ENCODE results near the gene ZNF426. TPM values are rescaled to one million over a fixed set of nuclear protein-coding genes. Genes with fewer than 3 reads are reported as not detected.

The ZNF426 gene
- total and polyA plus RNA-seq, 2 of the 13 experiments (the other 11 are each of a cell fraction or from before 2014, with no cell fraction given), result 3.8 to 14.9 TPM

- TF ChIP-seq TRIM22 (IDR thresholded peaks at IDR 0.05) (no peak), NFE2L2 (IDR thresholded peaks at IDR 0.05; ENCODE audit: low read length) (no peak), SETDB1 (CRISPR knock-in tag; IDR thresholded peaks at IDR 0.05; ENCODE audit: borderline replicate concordance) (no peak), ZNF367 (CRISPR knock-in tag; IDR thresholded peaks at IDR 0.05; ENCODE audit: borderline replicate concordance) (no peak), MBNL3 (CRISPR knock-in tag; conservative IDR thresholded peaks at IDR 0.05) (no peak), NONO (IDR thresholded peaks at IDR 0.05) (no peak), NONO (CRISPR knock-in tag; conservative IDR thresholded peaks at IDR 0.05) (peak; percentile 82), NR2F6 (IDR thresholded peaks at IDR 0.05) (no peak), NR2F6 (CRISPR knock-in tag; IDR thresholded peaks at IDR 0.05) (no peak), STAG1 (CRISPR knock-in tag; IDR thresholded peaks at IDR 0.05) (no peak), POLR2AphosphoS2 (IDR thresholded peaks at IDR 0.05; ENCODE audit: low read depth, low read length) (no peak), BCLAF1 (IDR thresholded peaks at IDR 0.05) (no peak), MZF1 (CRISPR knock-in tag; IDR thresholded peaks at IDR 0.05; ENCODE audit: borderline replicate concordance) (no peak), SIX1 (CRISPR knock-in tag; IDR thresholded peaks at IDR 0.05; ENCODE audit: borderline replicate concordance) (no peak), CEBPB (IDR thresholded peaks at IDR 0.05; ENCODE audit: borderline replicate concordance, low read depth, low read length) (no peak), ZBTB1 (CRISPR knock-in tag; IDR thresholded peaks at IDR 0.05; ENCODE audit: borderline replicate concordance) (no peak), NFYC (CRISPR knock-in tag; IDR thresholded peaks at IDR 0.05) (no peak), BATF2 (CRISPR knock-in tag; IDR thresholded peaks at IDR 0.05) (no peak), ZNF33B (CRISPR knock-in tag; IDR thresholded peaks at IDR 0.05) (peak; percentile 89), PAWR (CRISPR knock-in tag; IDR thresholded peaks at IDR 0.05; ENCODE audit: borderline replicate concordance) (no peak), GATAD2A (CRISPR knock-in tag; IDR thresholded peaks at IDR 0.05) (peak; percentile 69), IRF2 (CRISPR knock-in tag; IDR thresholded peaks at IDR 0.05) (peak; percentile 96), MEIS1 (CRISPR knock-in tag; IDR thresholded peaks at IDR 0.05; ENCODE audit: borderline replicate concordance) (no peak), FOXO1 (CRISPR knock-in tag; IDR thresholded peaks at IDR 0.05) (no peak), PHF8 (CRISPR knock-in tag; IDR thresholded peaks at IDR 0.05) (peak; percentile 98), ZNF746 (CRISPR knock-in tag; IDR thresholded peaks at IDR 0.05) (no peak)
Observed at GRCh38 chr19:9538183-9539058, at the start of gene ZNF426 (continued).
